Thyroid gland (tissue), 4 donors: ENCODE results near the gene CLEC17A. TPM values are rescaled to one million over a fixed set of nuclear protein-coding genes. Genes with fewer than 3 reads are reported as not detected.

Source experiments
- DNase-seq, 2 donors: peaks; one replicate each; pipeline ENCODE4 v3.0.0-alpha.2; 2019
- H3K27ac ChIP-seq, 3 donors: fragments of 200-600 bp; sonication (generic); 1 replicate in 2 of 3; 2 replicates in 1 of 3; pipeline ENCODE4 v1.5.1; 2016 to 2019; ENCODE audit warnings: mild to moderate bottlenecking in 1 of 3, moderate library complexity in 1 of 3
- H3K27me3 ChIP-seq: fragments of 200-600 bp; sonication (generic); one replicate; pipeline ENCODE4 v1.5.1; 2019
- H3K36me3 ChIP-seq, 2 donors: fragments of 200-600 bp; sonication (generic); one replicate each; pipeline ENCODE4 v1.5.1; 2016 to 2019
- H3K4me1 ChIP-seq, 2 donors: fragments of 200-600 bp; sonication (generic); one replicate each; pipeline ENCODE4 v1.5.1; 2017 to 2019
- H3K4me3 ChIP-seq, 3 donors: fragments of 200-600 bp; sonication (generic); replicated peaks in 1 of 3; 1 replicate in 2 of 3; 2 replicates in 1 of 3; pipeline ENCODE4 v1.5.1; 2016; ENCODE audit warnings: mild to moderate bottlenecking in 1 of 3
- H3K9me3 ChIP-seq: fragments of 200-600 bp; sonication (generic); one replicate; pipeline ENCODE4 v1.5.1; 2017
- CTCF ChIP-seq, 6 experiments: fragments of 200-600 bp in 3 of 6; fragments of 450-650 bp in 3 of 6; sonication (generic) in 3 of 6; IDR thresholded peaks; one replicate each; pipeline ENCODE4 v1.5.1; 2016 to 2019; ENCODE audit warnings: antibody characterized with exemption in 6 of 6, mild to moderate bottlenecking in 2 of 6, inconsistent platforms in 1 of 6, moderate library complexity in 1 of 6
- POLR2A ChIP-seq, 2 donors: fragments of 450-650 bp; IDR thresholded peaks; one replicate each; pipeline ENCODE4 v1.6.1; 2017; ENCODE audit warnings: antibody characterized with exemption in 2 of 2, mild to moderate bottlenecking in 2 of 2, moderate library complexity in 1 of 2
- WGBS, 2 donors: methylation state at CpG; one replicate each; pipeline ENCODE4 v1.1.5; 2017; 5-methylcytosine and 5-hydroxymethylcytosine counted together
- intact Hi-C: fragments of 100-400 bp; cut with DNase I; formaldehyde crosslinking; loops from one replicate; pipeline ENCODE4 v1.15.1; 2023
- total RNA-seq, 4 donors: library from RNA; depleted of rRNA; stranded (reverse); fragments of >200 nt; gene quantifications; one replicate each; pipeline ENCODE4 v1.2.3, GENCODE V29; 2016

CLEC17A gene
- total RNA-seq, 4 donors from 2014 or later = not detected

DNA sequence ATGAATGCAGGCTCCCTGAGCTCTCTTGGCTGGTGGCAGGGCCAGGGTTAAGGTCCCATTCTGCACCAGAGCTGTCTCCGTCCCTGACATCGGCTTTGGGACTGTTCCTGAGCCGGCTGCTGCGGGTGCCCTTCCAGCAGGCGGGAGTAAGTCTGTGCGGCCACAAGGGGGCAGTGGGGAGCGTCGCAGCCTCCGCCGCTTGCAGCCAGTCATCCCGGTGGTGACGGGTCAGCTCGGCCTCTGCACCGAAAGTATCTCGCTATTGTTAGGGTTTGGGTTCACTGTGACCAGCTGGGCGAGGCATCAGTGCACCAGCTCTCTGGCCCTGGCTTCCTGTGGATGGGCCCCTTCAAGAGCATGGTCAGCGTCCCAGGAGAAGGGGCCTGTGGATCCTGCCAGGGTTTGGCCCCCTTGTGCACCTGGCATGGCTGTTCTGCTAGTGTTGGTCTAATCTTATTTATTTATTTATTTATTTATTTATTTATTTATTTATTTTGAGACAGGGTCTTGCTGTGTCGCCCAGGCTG, 26.2 kb upstream of the CLEC17A start:
- intact Hi-C loops = loop anchor here (10.0 kb wide), 1 partner anchor 52 kb away; no protein-coding TSS in a partner anchor
- H3K4me1 ChIP-seq = peaks cover 27 to 46% of the 10 kb centered on the region in 2 donors
- H3K36me3 ChIP-seq = no peaks in the 10 kb centered on the region
- H3K27me3 ChIP-seq = no peaks in the 10 kb centered on the region
- H3K27ac ChIP-seq = peak overlapping the region in 1 of 3 donors; percentile 86
- TF ChIP-seq CTCF (IDR thresholded peaks at IDR 0.05) (peak; percentile 76 to 97 (median 89)), POLR2A (IDR thresholded peaks at IDR 0.05) (no peak)
- 16 to 20% methylated on average over 9 to 11 of the region's 18 CpGs for WGBS, 2 donors
- H3K9me3 ChIP-seq = no peaks in the 10 kb centered on the region
- peak; percentile 65 to 76 for DNase-seq
- H3K4me3 ChIP-seq = no peak overlapping the region

- Histone ChIP-seq H3K27ac (peak overlapping the region; percentile 79 to 86 (median 86)), H3K36me3 (no peaks in the 10 kb centered on the region), H3K9me3 (no peaks in the 10 kb centered on the region), H3K4me3 (no peak overlapping the region), H3K27me3 (no peaks in the 10 kb centered on the region), H3K4me1 (peaks cover 33 to 41% of the 10 kb centered on the region in 2 donors)
- peak; percentile 90 to 91 for DNase-seq
- TF ChIP-seq POLR2A (IDR thresholded peaks at IDR 0.05) (peak in 1 of 2 donors; percentile 52), CTCF (IDR thresholded peaks at IDR 0.05) (no peak)
- intact Hi-C loops = loop anchor here (10.0 kb wide), 1 partner anchor 54 kb away; no protein-coding TSS in a partner anchor
- 49 to 72% methylated on average over 20 to 21 of the region's 23 CpGs for WGBS, 2 donors
These were observed 24.4 kb upstream of the CLEC17A start for GRCh38 chr19:14558370-14559066.

DNA sequence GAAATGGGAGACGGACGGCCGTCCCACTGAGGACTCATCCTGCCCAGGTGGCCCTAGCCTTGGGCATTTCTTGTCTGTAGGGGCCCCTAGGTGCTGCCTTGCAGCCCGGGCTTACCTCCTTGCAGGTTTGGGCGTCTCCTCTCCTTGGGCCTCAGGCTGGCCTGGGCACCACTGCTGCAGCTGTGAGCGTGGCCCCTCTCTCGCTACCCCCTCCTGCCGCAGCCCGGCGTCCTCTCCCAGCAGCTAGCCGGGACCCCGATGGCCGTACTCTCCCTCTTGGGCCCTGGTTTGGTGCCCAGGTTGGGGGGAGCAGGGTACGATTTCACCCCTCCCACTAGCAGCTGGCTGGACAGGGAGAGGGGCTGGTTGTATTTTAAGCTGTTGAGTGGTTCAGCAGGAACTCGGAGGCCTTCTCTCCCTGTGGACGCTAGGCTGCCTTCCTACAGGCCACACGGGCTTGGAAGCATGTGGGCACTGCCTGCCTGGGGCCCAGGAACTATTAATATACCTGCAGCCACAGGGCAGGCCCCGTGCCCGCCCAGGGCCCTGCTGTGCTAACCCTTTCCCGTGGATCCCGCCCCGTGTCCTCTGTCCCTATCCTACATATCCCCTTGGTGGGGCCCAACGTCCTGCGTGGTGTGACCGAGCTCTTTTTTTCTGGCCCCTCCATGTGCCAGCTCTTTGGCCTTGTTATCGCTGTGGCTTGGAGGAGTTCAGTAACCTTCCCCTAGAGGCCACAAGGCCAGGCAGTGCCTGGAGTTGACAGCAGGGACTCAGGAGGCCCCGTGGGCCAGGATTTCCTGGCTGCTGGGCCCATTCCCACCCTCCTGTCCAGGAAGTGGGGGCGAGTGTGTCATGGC, 22.7 kb upstream of the CLEC17A start:
- WGBS, 2 donors = 81 to 82% methylated on average over 16 to 25 of the region's 28 CpGs
- Histone ChIP-seq H3K36me3 (peaks cover 4% of the 10 kb centered on the region in 2 donors), H3K4me1 (peaks cover 33 to 35% of the 10 kb centered on the region in 2 donors), H3K9me3 (no peaks in the 10 kb centered on the region), H3K4me3 (no peak overlapping the region), H3K27me3 (no peaks in the 10 kb centered on the region), H3K27ac (peak overlapping the region in 1 of 3 donors; percentile 77)
- TF ChIP-seq POLR2A (IDR thresholded peaks at IDR 0.05) (no peak), CTCF (IDR thresholded peaks at IDR 0.05) (no peak)
- DNase-seq = no peak
- intact Hi-C loops = loop anchor here (10.0 kb wide), 1 partner anchor 55 kb away; no protein-coding TSS in a partner anchor

GRCh38 chr19:14560776-14561108, 22.1 kb upstream of the CLEC17A start:
- intact Hi-C loops = no loop called here
- TF ChIP-seq POLR2A (IDR thresholded peaks at IDR 0.05) = no peak
- no peak for TF ChIP-seq CTCF (IDR thresholded peaks at IDR 0.05)
- H3K4me3 ChIP-seq = no peak overlapping the region
- H3K27me3 ChIP-seq = no peaks in the 10 kb centered on the region
- 74 to 87% methylated on average over 4 to 6 of the region's 6 CpGs for WGBS, 2 donors
- no peak for DNase-seq
- H3K36me3 ChIP-seq = peaks cover 8 to 9% of the 10 kb centered on the region in 2 donors
- H3K4me1 ChIP-seq = peaks cover 33 to 35% of the 10 kb centered on the region in 2 donors
- H3K9me3 ChIP-seq = no peaks in the 10 kb centered on the region
- peak overlapping the region in 1 of 3 donors; percentile 77 for H3K27ac ChIP-seq
